M059J (cell line): Measurements from ENCODE around the gene TP53I11. TPM values are rescaled to one million over a fixed set of nuclear protein-coding genes. Genes with fewer than 3 reads are reported as not detected.

Source experiments
- DNase-seq: peaks from one replicate; pipeline ENCODE4 v3.0.0-alpha.2; 2012; ENCODE audit warnings: low read depth
- total RNA-seq: library from RNA; depleted of rRNA; stranded (reverse); fragments of >200 nt; shearing (Covaris generic); gene quantifications from 2 replicates; pipeline ENCODE4 v1.2.3, GENCODE V29; 2014; rRNA removed

TP53I11 gene
- total RNA-seq, 1 experiment from 2014 or later = 64.2 TPM

DNA sequence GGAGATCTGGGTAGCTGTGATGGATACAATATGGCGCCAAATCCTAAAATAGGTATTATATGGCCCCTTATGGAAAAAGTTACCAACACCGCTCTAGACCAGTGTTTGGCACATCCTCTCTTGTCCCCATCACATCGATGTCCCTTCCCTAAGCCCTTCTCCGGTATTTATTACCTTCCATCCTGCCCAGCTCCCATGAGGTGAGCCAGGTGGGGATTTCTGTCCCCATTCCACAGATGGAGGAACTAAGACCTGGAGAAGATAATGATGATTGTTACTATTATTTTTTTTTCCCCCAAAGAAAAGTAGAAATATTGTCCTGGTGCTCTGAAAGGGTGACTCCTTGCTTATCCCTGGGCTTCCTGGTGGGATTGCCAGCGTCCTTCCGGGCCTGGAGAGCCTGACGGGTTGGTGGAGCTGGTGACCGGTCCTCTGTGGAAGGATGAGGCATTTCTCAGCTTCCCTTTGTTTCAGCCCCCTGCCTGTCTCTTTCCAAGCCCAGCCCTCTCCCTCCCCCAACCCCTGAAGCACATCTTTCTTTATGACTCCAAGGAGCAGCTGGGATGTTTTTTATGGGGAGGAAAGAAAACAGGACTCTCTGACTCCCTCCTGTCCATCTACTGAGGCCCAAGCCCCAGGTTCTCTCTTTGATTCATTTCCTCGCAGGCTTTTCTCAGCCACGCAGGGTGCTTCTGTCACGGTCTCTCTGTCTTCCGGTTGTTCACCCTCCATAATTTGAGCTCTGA lies 65.4 kb downstream of the TP53I11 start:
- no peak for DNase-seq

DNA sequence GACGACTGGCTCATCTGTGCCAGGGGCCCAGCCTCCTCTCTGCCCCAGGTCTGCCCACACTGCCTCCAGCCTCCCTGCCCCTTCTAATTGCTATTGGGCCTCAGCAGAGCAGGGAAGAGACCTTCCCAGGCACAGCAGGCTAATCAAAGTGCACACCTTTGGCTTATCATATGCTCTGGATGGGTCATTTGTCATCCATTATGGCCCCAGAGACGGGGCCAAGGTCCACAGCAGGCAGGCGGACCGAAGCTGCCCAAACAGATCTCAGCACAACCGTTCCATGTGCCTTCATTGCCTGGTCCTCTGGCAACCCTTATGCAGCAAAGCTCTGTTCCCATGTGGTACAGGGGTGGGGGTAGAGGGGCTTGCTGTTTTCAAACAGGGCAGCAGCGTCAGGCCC lies 66.6 kb downstream of the TP53I11 start:
- no peak for DNase-seq

DNA sequence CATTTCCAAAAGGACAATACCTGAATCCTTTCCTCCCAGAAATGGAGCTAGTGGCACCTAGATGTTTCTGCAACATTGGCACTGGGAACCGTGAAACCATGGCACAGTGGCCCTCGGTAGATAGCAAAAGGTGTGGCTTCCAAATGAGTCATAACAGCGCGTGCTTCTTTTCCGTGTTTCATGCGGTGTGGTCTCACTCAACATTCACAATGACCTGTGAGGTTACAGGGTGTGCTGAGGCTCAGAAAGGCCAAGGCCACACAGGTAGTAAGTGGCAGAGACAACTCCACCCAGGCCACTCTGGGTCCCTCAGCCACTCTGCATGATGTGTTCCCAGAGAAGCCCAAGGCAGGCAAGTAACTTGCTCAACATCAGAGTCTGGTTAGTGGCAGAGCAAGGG lies 67.4 kb downstream of the TP53I11 start:
- DNase-seq = peak; percentile 25

Other genes starting within 250 kb of the TP53I11 start
- 1.1 and 2.5 TPM in 2 replicates for gene TSPAN18, start 223.9 kb downstream of the TP53I11 start, total RNA-seq
- 3.5 and 6.1 TPM in 2 replicates for gene PRDM11, start 195.8 kb upstream of the TP53I11 start, total RNA-seq